K562 (cell line): ENCODE measurements around the gene KLK6. TPM values are rescaled to one million over a fixed set of nuclear protein-coding genes. Genes with fewer than 3 reads are reported as not detected.

Experiments
- ATAC-seq: fragments of 200-7000 bp; cut with Tn5 transposase; 3 replicates; pipeline ENCODE4 v1.9.1; 2020; ENCODE audit warnings: moderate library complexity
- BruUV-seq: library from RNA; stranded (reverse); fragments of 400-500 nt; replicated peaks from 2 replicates; lab custom pipeline; 2021; lab: Mats Ljungman, UMichigan
- CTCF ChIA-PET: fragments of 300-600 bp; formaldehyde crosslinking; extraction: SDS; loops from one replicate; lab custom pipeline; 2021; ENCODE audit warnings: low intra/inter-chr PET ratio; lab: Yijun Ruan, JAX
- POLR2A ChIA-PET: fragments of 300-600, 350-650 bp; sonication (Branson Sonifier 250); formaldehyde crosslinking; extraction: SDS; loops from one replicate; lab custom pipeline; 2021; ENCODE audit warnings: antibody characterized with exemption, inconsistent platforms; lab: Yijun Ruan, JAX
- DNase-seq, 4 experiments: peaks; one replicate each; pipeline versions ENCODE4 v3.0.0 to v3.0.0-alpha.2; 2011 to 2018; ENCODE audit warnings: low spot score in 3 of 4, mixed read lengths in 3 of 4; ENCODE audit errors: extremely low read depth in 1 of 4
- FAIRE-seq: peaks from 2 replicates; lab custom pipeline; 2011; peaks lifted over from hg19 to GRCh38; lab: Jason Lieb, UNC
- H2AFZ ChIP-seq: 2 replicates; pipeline ENCODE4 v1.6.0; 2011; ENCODE audit warnings: low read depth, low read length, control low read depth, inconsistent platforms
- H3K27ac ChIP-seq: fragments of 200-600 bp; 3 replicates; pipeline ENCODE4 v1.8.0; 2011; ENCODE audit warnings: low read depth, mild to moderate bottlenecking, control low read depth, inconsistent platforms, low read length, moderate library complexity, mixed read lengths; ENCODE audit errors: extremely low read depth
- H3K27me3 ChIP-seq, 2 experiments: fragments of 300-600 bp in 1 of 2; 2 replicates in 1 of 2; 3 replicates in 1 of 2; pipeline versions ENCODE4 v1.6.0 to v1.8.0; 2011; ENCODE audit warnings: inconsistent platforms in 2 of 2, low read length in 2 of 2, mild to moderate bottlenecking in 1 of 2, mixed read lengths in 1 of 2, moderate library complexity in 1 of 2; ENCODE audit not compliant: control insufficient read depth in 2 of 2, insufficient read depth in 2 of 2
- H3K36me3 ChIP-seq: fragments of 300-600 bp; 3 replicates; pipeline ENCODE4 v1.8.0; 2011; ENCODE audit warnings: mild to moderate bottlenecking, low read length, inconsistent platforms; ENCODE audit not compliant: control insufficient read depth, insufficient read depth
- H3K4me1 ChIP-seq, 2 experiments: fragments of 200-600 bp in 1 of 2; replicated peaks in 1 of 2; 2 replicates in 1 of 2; 3 replicates in 1 of 2; pipeline versions ENCODE4 v1.5.1 to v1.8.0; 2011; ENCODE audit warnings: inconsistent platforms in 2 of 2, low read length in 2 of 2, mild to moderate bottlenecking in 1 of 2, mixed read lengths in 1 of 2, moderate library complexity in 1 of 2; ENCODE audit not compliant: control insufficient read depth in 2 of 2, insufficient read depth in 2 of 2
- H3K4me2 ChIP-seq: 2 replicates; pipeline ENCODE4 v1.6.1; 2011; ENCODE audit warnings: low read length, control low read depth, inconsistent platforms, mixed read lengths; ENCODE audit not compliant: insufficient read depth
- H3K4me3 ChIP-seq: fragments of 200-600 bp; sonication (generic), shearing (Covaris generic); 2 replicates; pipeline ENCODE4 v1.5.1; 2016; ENCODE audit warnings: control low read depth, inconsistent platforms
- H3K79me2 ChIP-seq: fragments of 200-600 bp; 3 replicates; pipeline ENCODE4 v1.8.0; 2011; ENCODE audit warnings: low read length, inconsistent platforms; ENCODE audit not compliant: control insufficient read depth, insufficient read depth
- H3K9ac ChIP-seq, 2 experiments: 2 replicates each; pipeline versions ENCODE4 v1.6.0 to v1.6.1; 2011; ENCODE audit warnings: low read depth in 2 of 2, low read length in 2 of 2, control low read depth in 1 of 2, inconsistent platforms in 1 of 2, mild to moderate bottlenecking in 1 of 2, mixed read lengths in 1 of 2; ENCODE audit not compliant: insufficient read depth in 1 of 2
- H3K9me1 ChIP-seq: one replicate; pipeline ENCODE4 v1.6.0; 2011; ENCODE audit warnings: inconsistent platforms, mild to moderate bottlenecking, low read length, moderate library complexity; ENCODE audit not compliant: control insufficient read depth, insufficient read depth
- H3K9me3 ChIP-seq: replicated peaks from 2 replicates; pipeline ENCODE4 v1.5.1; 2011; ENCODE audit warnings: low read depth, low read length, inconsistent platforms; ENCODE audit not compliant: control insufficient read depth, insufficient read depth
- H4K20me1 ChIP-seq: replicated peaks from 2 replicates; pipeline ENCODE4 v1.6.1; 2011; ENCODE audit warnings: low read length, inconsistent platforms, mixed read lengths; ENCODE audit not compliant: control insufficient read depth, insufficient read depth
- CC2D1A ChIP-seq: fragments of 450-650 bp; IDR thresholded peaks from 2 replicates; pipeline ENCODE4 v1.6.1; 2017; ENCODE audit warnings: mild to moderate bottlenecking
- ERF ChIP-seq: fragments of 450-650 bp; formaldehyde crosslinking; IDR thresholded peaks from 2 replicates; pipeline ENCODE4 v1.4.0; 2020; ENCODE audit warnings: mild to moderate bottlenecking, mixed read lengths
- HCFC1 ChIP-seq: IDR thresholded peaks from 2 replicates; pipeline ENCODE4 v1.6.1; 2012; ENCODE audit warnings: low read depth, low read length, improper control_type of control experiment
- HDAC2 ChIP-seq: fragments of 450-650 bp; IDR thresholded peaks from 2 replicates; pipeline ENCODE4 v1.6.1; 2016; ENCODE audit warnings: mild to moderate bottlenecking
- HNRNPH1 ChIP-seq: fragments of 200-400 bp; formaldehyde crosslinking; optimal IDR thresholded peaks from 2 replicates; pipeline ENCODE3; 2017; ENCODE audit warnings: low read depth, mild to moderate bottlenecking, low read length, moderate library complexity
- NR0B1 ChIP-seq: fragments of 450-650 bp; IDR thresholded peaks from one replicate; pipeline ENCODE4 v1.6.1; 2018; ENCODE audit warnings: mild to moderate bottlenecking, moderate library complexity; ENCODE audit not compliant: partially characterized antibody
- POLR3A ChIP-seq: IDR thresholded peaks from 2 replicates; pipeline ENCODE4 v1.6.1; 2011; ENCODE audit warnings: borderline replicate concordance, mild to moderate bottlenecking, moderate library complexity; ENCODE audit not compliant: insufficient read length, insufficient read depth; ENCODE audit errors: extremely low read depth
- RFX1 ChIP-seq: fragments of 450-650 bp; IDR thresholded peaks from 2 replicates; pipeline ENCODE4 v1.6.1; 2016; ENCODE audit warnings: mild to moderate bottlenecking, moderate library complexity
- SIRT6 ChIP-seq: IDR thresholded peaks from one replicate; pipeline ENCODE4 v1.6.1; 2012; ENCODE audit warnings: low read depth, mild to moderate bottlenecking, control low read depth, inconsistent platforms, low read length, moderate library complexity
- SMARCE1 ChIP-seq: fragments of 450-650 bp; IDR thresholded peaks from 2 replicates; pipeline ENCODE4 v1.7.1; 2016; ENCODE audit warnings: mild to moderate bottlenecking
- SRSF9 ChIP-seq: fragments of 200-400 bp; formaldehyde crosslinking; IDR thresholded peaks from 2 replicates; pipeline ENCODE4 v1.6.1; 2017; ENCODE audit warnings: low read depth, low read length, borderline replicate concordance
- ZNF395 ChIP-seq: fragments of 200-800 bp; sonication (Bioruptor generic); IDR thresholded peaks from 2 replicates; pipeline ENCODE4 v1.6.1; 2017; ENCODE audit warnings: missing genetic modification characterization, missing compliant biosample characterization
- ZNF586 ChIP-seq: fragments of 450-650 bp; formaldehyde crosslinking; conservative IDR thresholded peaks from 2 replicates; pipeline ENCODE4 v1.4.0; 2020; ENCODE audit warnings: mild to moderate bottlenecking, moderate library complexity
- ZNF717 ChIP-seq: fragments of 250-450 bp; sonication (Bioruptor Pico); IDR thresholded peaks from 2 replicates; pipeline ENCODE4 v1.5.0; 2021
- WGBS: fragments of 100-300 bp; shearing (Covaris generic); methylation state at CpG from one replicate; pipeline ENCODE4 v1.1.6; 2016; ENCODE audit warnings: low coverage, mixed read lengths; ENCODE audit not compliant: insufficient coverage; ENCODE audit errors: missing lambda C conversion rate; 5-methylcytosine and 5-hydroxymethylcytosine counted together
- in situ Hi-C: fragments of 300-500 bp; cut with MboI; formaldehyde crosslinking; loops from 4 replicates; pipeline ENCODE4 v1.15.0; 2018; ENCODE audit warnings: inconsistent platforms, mixed read lengths
- intact Hi-C: fragments of 100-400 bp; cut with micrococcal nuclease; formaldehyde crosslinking; loops from 2 replicates; pipeline ENCODE4 v1.14.2; 2022
- polyA plus RNA-seq, 8 experiments: library from polyadenylated mRNA; depleted of rRNA in 4 of 8; stranded (reverse) in 5 of 8; unstranded in 3 of 8; fragments of >200 nt; fragmentation: Nextera tagmentation in 2 of 8; fragmentation: Illumina TruSeq in 1 of 8; extraction: Ambion mirVana in 2 of 8; extraction: Trizol in 1 of 8; gene quantifications; 2 replicates each; pipeline versions ENCODE4 v1.2.1 to v1.2.3, GENCODE V29; 2011 to 2014; ENCODE audit warnings: inconsistent platforms in 1 of 8, missing spikeins in 1 of 8
- total RNA-seq, 7 experiments: library from RNA; depleted of rRNA in 6 of 7; stranded (reverse); fragments of >200 nt in 6 of 7; fragmentation: Illumina TruSeq in 2 of 7; extraction: Trizol in 2 of 7; gene quantifications; 2 replicates each; pipeline versions ENCODE4 v1.2.1 to v1.2.3, GENCODE V29; 2011 to 2021; ENCODE audit warnings: low replicate concordance in 1 of 7
- TF ChIP-seq, protein P1 (sequence below): fragments of 450-650 bp; conservative IDR thresholded peaks from 2 replicates; pipeline ENCODE4 v1.6.1; 2016; ENCODE audit warnings: missing genetic modification characterization, low read depth, mild to moderate bottlenecking, control low read depth, missing compliant biosample characterization
- TF ChIP-seq, protein P2 (sequence below): fragments of 250-450 bp; sonication (Bioruptor Pico); IDR thresholded peaks from 2 replicates; pipeline ENCODE4 v1.4.0; 2020; ENCODE audit warnings: borderline replicate concordance

Gene KLK6
- total and polyA plus RNA-seq, 9 of the 15 experiments (the other 6 are each of a cell fraction or from before 2014, with no cell fraction given), result not detected

DNA sequence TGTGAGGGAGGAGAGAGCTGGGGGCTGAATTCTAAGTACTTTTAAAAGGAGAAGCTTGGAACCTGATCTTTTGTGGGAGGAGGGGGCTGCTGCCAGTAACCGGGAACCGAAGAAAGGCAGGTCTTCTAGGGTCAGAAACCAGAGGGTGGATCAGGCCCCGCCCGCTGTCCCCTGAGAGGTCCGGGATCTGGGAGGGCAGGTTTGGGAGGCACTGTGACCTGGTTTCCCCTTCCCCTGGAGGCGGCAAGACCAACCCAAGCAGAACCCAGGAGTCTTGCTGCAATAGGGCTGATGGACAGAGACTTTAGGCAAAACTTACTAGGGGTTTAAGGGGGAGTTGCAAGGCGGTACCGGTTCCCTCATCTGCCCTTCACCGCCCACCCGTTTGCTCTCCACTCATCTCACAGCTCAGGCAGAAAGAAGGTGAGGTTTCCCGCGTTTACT, 32.7 kb upstream of the KLK6 start (continued):
- TF ChIP-seq HNRNPH1 (no peak), SRSF9 (no peak), SIRT6 (no peak), ERF (CRISPR knock-in tag) (no peak), SMARCE1 (0 out of 2 replicates have a peak, but pooled peaks have one; percentile 17), HDAC2 (0 out of 2 replicates have a peak, but pooled peaks have one; percentile 19), CC2D1A (peak; percentile 92), ZNF586 (no peak)
- TF ChIP-seq, protein P1, sequence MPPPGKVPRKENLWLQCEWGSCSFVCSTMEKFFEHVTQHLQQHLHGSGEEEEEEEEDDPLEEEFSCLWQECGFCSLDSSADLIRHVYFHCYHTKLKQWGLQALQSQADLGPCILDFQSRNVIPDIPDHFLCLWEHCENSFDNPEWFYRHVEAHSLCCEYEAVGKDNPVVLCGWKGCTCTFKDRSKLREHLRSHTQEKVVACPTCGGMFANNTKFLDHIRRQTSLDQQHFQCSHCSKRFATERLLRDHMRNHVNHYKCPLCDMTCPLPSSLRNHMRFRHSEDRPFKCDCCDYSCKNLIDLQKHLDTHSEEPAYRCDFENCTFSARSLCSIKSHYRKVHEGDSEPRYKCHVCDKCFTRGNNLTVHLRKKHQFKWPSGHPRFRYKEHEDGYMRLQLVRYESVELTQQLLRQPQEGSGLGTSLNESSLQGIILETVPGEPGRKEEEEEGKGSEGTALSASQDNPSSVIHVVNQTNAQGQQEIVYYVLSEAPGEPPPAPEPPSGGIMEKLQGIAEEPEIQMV (tag), result peak; percentile 85

DNA sequence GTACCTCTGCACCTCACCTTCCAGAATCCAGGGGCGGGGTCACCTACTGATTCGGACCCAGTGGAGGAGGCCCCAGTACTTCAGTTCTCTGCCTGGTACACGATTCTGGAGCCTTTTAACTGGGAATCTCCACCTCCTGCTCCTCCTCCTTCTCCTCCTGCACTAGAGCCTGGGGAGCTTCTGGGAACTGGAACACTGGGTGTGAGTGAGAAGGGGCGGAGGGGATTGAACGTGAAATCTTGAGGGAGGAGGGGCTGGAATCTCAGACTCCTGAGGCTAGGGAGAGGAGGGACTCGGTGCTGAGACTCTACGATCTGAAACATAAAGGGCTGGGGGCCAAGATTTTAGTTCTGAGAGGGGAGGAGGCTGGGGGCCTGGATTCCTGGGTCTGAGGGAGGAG, 32.1 kb upstream of the KLK6 start, which contains the start of gene KLK8:
Gene KLK8 (minus strand): TSS at position 90 of the 400 bp plus-strand sequence. CDS start 437 bp downstream, outside the sequence.
- H3K9me1 ChIP-seq, result no peaks in the 10 kb centered on the region
- H3K9me3 ChIP-seq, result no peaks in the 10 kb centered on the region
- CTCF ChIA-PET, result no interaction called here
- intact Hi-C loops (no loop called here), in situ Hi-C loops (no loop called here)
- H3K27me3 ChIP-seq, result peaks cover 0 to 11% of the 10 kb centered on the region in 2 experiments; a peak in 3 of 5 replicates
- no peaks in the 10 kb centered on the region for H3K36me3 ChIP-seq
- H3K4me3 ChIP-seq, result peak within 1 kb of the TSS; percentile 26
- no peak for FAIRE-seq
- peaks cover 19 to 32% of the 10 kb centered on the region in 2 experiments; a peak in 4 of 5 replicates for H3K4me1 ChIP-seq
- H3K9ac ChIP-seq, result peak within 1 kb of the TSS; percentile 53 to 87
- ATAC-seq, result no peak
- no TSS peak for BruUV-seq
- POLR2A ChIA-PET, result interaction anchor here (0.6 to 1.8 kb wide), 3 partner anchors 54 to 197 kb away, joined by 3 to 11 read pairs (median 3); no protein-coding TSS in a partner anchor
- no peak for DNase-seq
- WGBS, result 29% methylated on average over 7 of the region's 7 CpGs
- H3K4me2 ChIP-seq, result peak within 1 kb of the TSS; percentile 88
- TF ChIP-seq ZNF395 (CRISPR knock-in tag) (no peak), ZNF717 (no peak), RFX1 (no peak), POLR3A (no peak), HCFC1 (no peak), NR0B1 (no peak)
- TF ChIP-seq, protein P2, sequence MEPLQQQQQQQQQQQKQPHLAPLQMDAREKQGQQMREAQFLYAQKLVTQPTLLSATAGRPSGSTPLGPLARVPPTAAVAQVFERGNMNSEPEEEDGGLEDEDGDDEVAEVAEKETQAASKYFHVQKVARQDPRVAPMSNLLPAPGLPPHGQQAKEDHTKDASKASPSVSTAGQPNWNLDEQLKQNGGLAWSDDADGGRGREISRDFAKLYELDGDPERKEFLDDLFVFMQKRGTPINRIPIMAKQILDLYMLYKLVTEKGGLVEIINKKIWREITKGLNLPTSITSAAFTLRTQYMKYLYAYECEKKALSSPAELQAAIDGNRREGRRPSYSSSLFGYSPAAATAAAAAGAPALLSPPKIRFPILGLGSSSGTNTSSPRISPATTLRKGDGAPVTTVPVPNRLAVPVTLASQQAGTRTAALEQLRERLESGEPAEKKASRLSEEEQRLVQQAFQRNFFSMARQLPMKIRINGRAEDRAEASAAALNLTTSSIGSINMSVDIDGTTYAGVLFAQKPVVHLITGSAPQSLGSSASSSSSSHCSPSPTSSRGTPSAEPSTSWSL (CRISPR knock-in tag), result no peak
- H3K27ac ChIP-seq, result peak within 1 kb of the TSS; percentile 38; the same call in 1 of the 3 replicates
- peak within 1 kb of the TSS; percentile 97 for H2AFZ ChIP-seq
- H4K20me1 ChIP-seq, result no peaks in the 10 kb centered on the region
- no peaks in the 10 kb centered on the region for H3K79me2 ChIP-seq
